ENCODE results near the gene SRPK2. TPM values are rescaled to one million over a fixed set of nuclear protein-coding genes. Genes with fewer than 3 reads are reported as not detected.

Gene SRPK2
- total RNA-seq, 1 experiment from 2014 or later, result 50.5 TPM

- TF ChIP-seq MLX (CRISPR knock-in tag; IDR thresholded peaks at IDR 0.05) (no peak), EMX1 (CRISPR knock-in tag; IDR thresholded peaks at IDR 0.05) (no peak), ZNF281 (CRISPR knock-in tag; IDR thresholded peaks at IDR 0.05) (no peak), CREB1 (CRISPR knock-in tag; IDR thresholded peaks at IDR 0.05) (no peak), TEAD1 (CRISPR knock-in tag; IDR thresholded peaks at IDR 0.05) (no peak), TCF7 (CRISPR knock-in tag; IDR thresholded peaks at IDR 0.05; ENCODE audit: low read depth) (no peak)
- TF ChIP-seq, protein P1, sequence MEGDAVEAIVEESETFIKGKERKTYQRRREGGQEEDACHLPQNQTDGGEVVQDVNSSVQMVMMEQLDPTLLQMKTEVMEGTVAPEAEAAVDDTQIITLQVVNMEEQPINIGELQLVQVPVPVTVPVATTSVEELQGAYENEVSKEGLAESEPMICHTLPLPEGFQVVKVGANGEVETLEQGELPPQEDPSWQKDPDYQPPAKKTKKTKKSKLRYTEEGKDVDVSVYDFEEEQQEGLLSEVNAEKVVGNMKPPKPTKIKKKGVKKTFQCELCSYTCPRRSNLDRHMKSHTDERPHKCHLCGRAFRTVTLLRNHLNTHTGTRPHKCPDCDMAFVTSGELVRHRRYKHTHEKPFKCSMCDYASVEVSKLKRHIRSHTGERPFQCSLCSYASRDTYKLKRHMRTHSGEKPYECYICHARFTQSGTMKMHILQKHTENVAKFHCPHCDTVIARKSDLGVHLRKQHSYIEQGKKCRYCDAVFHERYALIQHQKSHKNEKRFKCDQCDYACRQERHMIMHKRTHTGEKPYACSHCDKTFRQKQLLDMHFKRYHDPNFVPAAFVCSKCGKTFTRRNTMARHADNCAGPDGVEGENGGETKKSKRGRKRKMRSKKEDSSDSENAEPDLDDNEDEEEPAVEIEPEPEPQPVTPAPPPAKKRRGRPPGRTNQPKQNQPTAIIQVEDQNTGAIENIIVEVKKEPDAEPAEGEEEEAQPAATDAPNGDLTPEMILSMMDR (IDR thresholded peaks at IDR 0.05), result no peak
Observed at GRCh38 chr7:105345003-105345402, 43.7 kb downstream of the SRPK2 start (continued).

GRCh38 chr7:105339404-105340323 is 49.1 kb downstream of the SRPK2 start:
- peak overlapping the region; percentile 69 for H3K27ac Mint-ChIP-seq
- TF ChIP-seq SP1 (CRISPR knock-in tag; conservative IDR thresholded peaks at IDR 0.05), result no peak
- peak; percentile 74 for TF ChIP-seq ZNF121 (CRISPR knock-in tag; IDR thresholded peaks at IDR 0.05)
- ATAC-seq (no peak), DNase-seq (ENCODE audit: low spot score) (no peak)
- no peaks in the 10 kb centered on the region for H3K36me3 Mint-ChIP-seq
- ChIA-PET POLR2A (interaction anchor here (0.7 kb wide), 1 partner anchor 90 kb away, joined by 3 read pairs; no protein-coding TSS in a partner anchor), CTCF (no interaction called here)
- no peaks in the 10 kb centered on the region for H3K9me3 Mint-ChIP-seq
- no peaks in the 10 kb centered on the region for H3K27me3 Mint-ChIP-seq (ENCODE audit: low read depth)
- H3K4me3 Mint-ChIP-seq, result no peak overlapping the region
- H3K4me1 Mint-ChIP-seq, result peaks cover 26% of the 10 kb centered on the region

DNA sequence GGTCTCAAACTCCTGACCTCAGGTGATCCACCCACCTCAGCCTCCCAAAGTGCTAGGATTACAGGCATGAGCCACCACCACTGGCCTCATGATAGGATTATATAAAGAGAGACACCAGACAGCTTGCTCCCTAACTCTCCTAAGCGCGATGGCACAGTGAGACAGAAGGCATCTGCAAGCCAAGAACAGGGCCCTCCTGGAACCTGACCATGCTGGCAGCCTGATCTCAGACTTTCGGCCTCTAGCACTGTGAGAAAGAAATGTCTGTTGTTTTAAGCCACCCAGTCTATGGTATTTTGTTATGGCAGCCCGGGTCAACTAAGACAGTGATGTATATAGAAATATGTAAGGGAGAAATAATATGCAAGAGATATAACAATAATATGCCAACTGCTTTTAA is 51.2 kb downstream of the SRPK2 start:
- H3K4me1 Mint-ChIP-seq, result peaks cover 17% of the 10 kb centered on the region

More for the DNA sequence above, 51.2 kb downstream of the SRPK2 start:
- no peaks in the 10 kb centered on the region for H3K36me3 Mint-ChIP-seq
- no peak overlapping the region for H3K4me3 Mint-ChIP-seq
- DNase-seq (ENCODE audit: low spot score), result no peak
- CTCF ChIA-PET, result interaction anchor here (0.6 to 1.5 kb wide), 3 partner anchors 13 to 987 kb away, joined by 3 to 5 read pairs (median 3); no protein-coding TSS in a partner anchor
- H3K9me3 Mint-ChIP-seq, result no peaks in the 10 kb centered on the region
- no peaks in the 10 kb centered on the region for H3K27me3 Mint-ChIP-seq (ENCODE audit: low read depth)
- no peak for ATAC-seq
- H3K27ac Mint-ChIP-seq, result peak overlapping the region; percentile 51; the same call in 1 of the 2 replicates
- POLR2A ChIA-PET, result interaction anchor here (0.6 kb wide), 1 partner anchor 227 kb away, joined by 4 read pairs; no protein-coding TSS in a partner anchor
- no peak for TF ChIP-seq SOX15 (CRISPR knock-in tag; IDR thresholded peaks at IDR 0.05)
- no peak for TF ChIP-seq ZNF138 (CRISPR knock-in tag; conservative IDR thresholded peaks at IDR 0.05)
- no peak for TF ChIP-seq ZNF219 (CRISPR knock-in tag; IDR thresholded peaks at IDR 0.05; ENCODE audit: borderline replicate concordance)
- TF ChIP-seq CREB1 (CRISPR knock-in tag; IDR thresholded peaks at IDR 0.05), result no peak
- no peak for TF ChIP-seq NFE2L1 (CRISPR knock-in tag; IDR thresholded peaks at IDR 0.05)
- no peak for TF ChIP-seq OVOL2 (CRISPR knock-in tag; IDR thresholded peaks at IDR 0.05; ENCODE audit: borderline replicate concordance)
- TF ChIP-seq MYBL2 (CRISPR knock-in tag; IDR thresholded peaks at IDR 0.05), result no peak
- TF ChIP-seq RELA (CRISPR knock-in tag; IDR thresholded peaks at IDR 0.05; ENCODE audit: borderline replicate concordance), result no peak
- TF ChIP-seq, protein P2, sequence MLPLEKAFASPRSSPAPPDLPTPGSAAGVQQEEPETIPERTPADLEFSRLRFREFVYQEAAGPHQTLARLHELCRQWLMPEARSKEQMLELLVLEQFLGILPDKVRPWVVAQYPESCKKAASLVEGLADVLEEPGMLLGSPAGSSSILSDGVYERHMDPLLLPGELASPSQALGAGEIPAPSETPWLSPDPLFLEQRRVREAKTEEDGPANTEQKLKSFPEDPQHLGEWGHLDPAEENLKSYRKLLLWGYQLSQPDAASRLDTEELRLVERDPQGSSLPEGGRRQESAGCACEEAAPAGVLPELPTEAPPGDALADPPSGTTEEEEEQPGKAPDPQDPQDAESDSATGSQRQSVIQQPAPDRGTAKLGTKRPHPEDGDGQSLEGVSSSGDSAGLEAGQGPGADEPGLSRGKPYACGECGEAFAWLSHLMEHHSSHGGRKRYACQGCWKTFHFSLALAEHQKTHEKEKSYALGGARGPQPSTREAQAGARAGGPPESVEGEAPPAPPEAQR (CRISPR knock-in tag; IDR thresholded peaks at IDR 0.05), result no peak
- no peak for TF ChIP-seq TCF7 (CRISPR knock-in tag; IDR thresholded peaks at IDR 0.05; ENCODE audit: low read depth)
- no peak for TF ChIP-seq FOXP1 (CRISPR knock-in tag; IDR thresholded peaks at IDR 0.05; ENCODE audit: borderline replicate concordance)
- TF ChIP-seq NFATC4 (CRISPR knock-in tag; IDR thresholded peaks at IDR 0.05), result no peak
- TF ChIP-seq GRHL2 (CRISPR knock-in tag; IDR thresholded peaks at IDR 0.05; ENCODE audit: insufficient replicate concordance, severe bottlenecking), result no peak
- TF ChIP-seq GABPB1 (CRISPR knock-in tag; IDR thresholded peaks at IDR 0.05), result no peak
- no peak for TF ChIP-seq ETV6 (CRISPR knock-in tag; IDR thresholded peaks at IDR 0.05)
- TF ChIP-seq ATF2 (CRISPR knock-in tag; IDR thresholded peaks at IDR 0.05; ENCODE audit: borderline replicate concordance, low read depth), result no peak
- no peak for TF ChIP-seq E2F4 (CRISPR knock-in tag; IDR thresholded peaks at IDR 0.05; ENCODE audit: borderline replicate concordance, low read depth)
